GM10266 (cell line): ENCODE measurements around the gene CD84.

Experiments
- DNase-seq: peaks from one replicate; pipeline ENCODE4 v3.0.0; 2012; ENCODE audit errors: extremely low spot score
- TF ChIP-seq, protein P1 (sequence below): IDR thresholded peaks from 2 replicates; pipeline ENCODE4 v1.5.1; 2012; ENCODE audit warnings: mild to moderate bottlenecking, low read depth; ENCODE audit not compliant: control insufficient read depth, insufficient read depth; ENCODE audit errors: missing control alignments

The CD84 gene

DNA sequence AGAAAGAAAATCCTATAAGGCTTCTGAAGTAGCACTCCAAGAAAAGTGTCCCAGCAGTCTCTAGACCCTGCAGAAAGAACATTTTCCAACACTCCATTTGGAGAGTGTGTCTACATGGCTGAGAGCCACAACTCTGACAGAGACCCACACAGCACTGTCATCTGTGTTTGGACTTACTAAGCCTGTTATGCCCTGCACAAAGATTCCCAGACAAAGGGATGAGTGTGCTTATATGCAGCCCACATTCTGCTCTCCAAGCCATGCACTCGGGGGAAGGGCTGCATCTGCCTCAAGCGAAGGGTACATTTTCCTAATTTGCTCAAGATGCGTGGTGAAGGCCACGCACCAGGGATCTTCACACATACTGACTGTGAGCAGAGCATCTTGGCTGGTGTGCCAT is 31.9 kb downstream of the CD84 start:
- TF ChIP-seq, protein P1, sequence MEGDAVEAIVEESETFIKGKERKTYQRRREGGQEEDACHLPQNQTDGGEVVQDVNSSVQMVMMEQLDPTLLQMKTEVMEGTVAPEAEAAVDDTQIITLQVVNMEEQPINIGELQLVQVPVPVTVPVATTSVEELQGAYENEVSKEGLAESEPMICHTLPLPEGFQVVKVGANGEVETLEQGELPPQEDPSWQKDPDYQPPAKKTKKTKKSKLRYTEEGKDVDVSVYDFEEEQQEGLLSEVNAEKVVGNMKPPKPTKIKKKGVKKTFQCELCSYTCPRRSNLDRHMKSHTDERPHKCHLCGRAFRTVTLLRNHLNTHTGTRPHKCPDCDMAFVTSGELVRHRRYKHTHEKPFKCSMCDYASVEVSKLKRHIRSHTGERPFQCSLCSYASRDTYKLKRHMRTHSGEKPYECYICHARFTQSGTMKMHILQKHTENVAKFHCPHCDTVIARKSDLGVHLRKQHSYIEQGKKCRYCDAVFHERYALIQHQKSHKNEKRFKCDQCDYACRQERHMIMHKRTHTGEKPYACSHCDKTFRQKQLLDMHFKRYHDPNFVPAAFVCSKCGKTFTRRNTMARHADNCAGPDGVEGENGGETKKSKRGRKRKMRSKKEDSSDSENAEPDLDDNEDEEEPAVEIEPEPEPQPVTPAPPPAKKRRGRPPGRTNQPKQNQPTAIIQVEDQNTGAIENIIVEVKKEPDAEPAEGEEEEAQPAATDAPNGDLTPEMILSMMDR = no peak
- no peak for DNase-seq

DNA sequence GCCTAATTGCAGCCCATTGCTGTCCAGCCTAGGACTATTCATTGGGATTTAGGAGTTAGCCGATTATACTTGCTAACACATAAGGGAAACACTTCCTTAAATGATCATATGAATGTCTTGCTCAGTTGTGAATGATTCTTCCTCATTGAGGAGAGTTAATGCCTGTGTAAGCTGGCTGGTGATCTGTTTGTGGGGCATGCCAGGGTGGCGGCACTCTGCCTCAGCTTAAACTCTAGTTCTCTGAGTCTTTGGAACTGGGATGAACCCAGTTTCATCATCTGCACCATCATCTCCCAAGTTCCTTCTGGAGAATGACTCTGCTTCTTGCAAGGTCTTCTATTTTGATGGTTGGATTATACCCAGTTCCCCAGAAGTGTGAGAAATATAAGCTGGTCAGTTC is 32.4 kb downstream of the CD84 start:
- no peak for DNase-seq
- TF ChIP-seq, protein P1 = no peak

DNA sequence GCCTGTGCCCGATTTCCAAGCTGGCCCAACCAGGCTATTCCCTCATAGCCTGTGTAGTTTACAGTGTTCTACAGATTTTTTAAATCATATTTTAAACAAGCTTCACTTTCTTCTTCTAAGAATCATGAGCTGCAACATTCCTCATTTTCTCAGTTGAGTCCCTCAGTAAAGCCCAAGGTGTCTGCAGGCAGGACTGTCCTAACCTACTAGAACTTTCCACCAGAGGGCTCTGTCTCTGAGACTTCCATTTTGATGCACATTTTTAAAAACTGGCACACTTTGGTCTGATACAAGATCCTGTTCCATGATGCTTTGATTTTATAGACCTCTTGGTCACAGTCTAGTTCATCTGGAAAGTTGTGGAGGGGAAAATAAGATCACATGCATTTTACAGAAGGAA is 34.6 kb downstream of the CD84 start:
- TF ChIP-seq, protein P1 = peak; percentile 59
- no peak for DNase-seq

DNA sequence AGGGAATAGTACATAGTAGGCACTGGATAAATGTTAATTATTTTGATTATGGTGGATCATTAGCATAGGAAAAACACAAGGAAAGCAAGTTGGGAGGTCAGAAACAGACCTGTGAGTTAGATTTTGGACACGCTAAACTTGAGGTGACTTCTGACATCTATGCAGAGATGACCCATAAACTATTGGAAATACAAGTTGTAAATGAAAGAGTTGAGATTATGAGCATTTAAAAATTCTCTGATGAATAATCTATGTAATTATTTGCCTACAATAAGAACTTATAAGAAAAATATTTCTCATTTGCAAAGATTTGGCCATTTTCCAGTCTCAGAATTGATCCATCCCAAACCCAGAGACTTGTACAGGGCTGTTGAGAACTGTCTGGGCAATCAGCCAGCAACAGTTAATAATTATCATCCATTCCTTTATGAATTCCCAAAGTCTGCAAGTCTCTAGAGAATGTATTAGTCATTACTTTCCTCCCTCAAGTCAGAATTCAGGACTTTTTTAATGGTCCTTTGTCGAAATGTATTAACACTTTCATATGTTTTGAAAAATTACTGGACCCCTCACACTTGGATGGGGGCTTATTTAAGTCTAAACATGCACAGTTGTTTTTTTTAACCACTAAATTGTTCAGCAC is 36.9 kb downstream of the CD84 start:
- TF ChIP-seq, protein P1 = no peak
- DNase-seq = no peak

DNA sequence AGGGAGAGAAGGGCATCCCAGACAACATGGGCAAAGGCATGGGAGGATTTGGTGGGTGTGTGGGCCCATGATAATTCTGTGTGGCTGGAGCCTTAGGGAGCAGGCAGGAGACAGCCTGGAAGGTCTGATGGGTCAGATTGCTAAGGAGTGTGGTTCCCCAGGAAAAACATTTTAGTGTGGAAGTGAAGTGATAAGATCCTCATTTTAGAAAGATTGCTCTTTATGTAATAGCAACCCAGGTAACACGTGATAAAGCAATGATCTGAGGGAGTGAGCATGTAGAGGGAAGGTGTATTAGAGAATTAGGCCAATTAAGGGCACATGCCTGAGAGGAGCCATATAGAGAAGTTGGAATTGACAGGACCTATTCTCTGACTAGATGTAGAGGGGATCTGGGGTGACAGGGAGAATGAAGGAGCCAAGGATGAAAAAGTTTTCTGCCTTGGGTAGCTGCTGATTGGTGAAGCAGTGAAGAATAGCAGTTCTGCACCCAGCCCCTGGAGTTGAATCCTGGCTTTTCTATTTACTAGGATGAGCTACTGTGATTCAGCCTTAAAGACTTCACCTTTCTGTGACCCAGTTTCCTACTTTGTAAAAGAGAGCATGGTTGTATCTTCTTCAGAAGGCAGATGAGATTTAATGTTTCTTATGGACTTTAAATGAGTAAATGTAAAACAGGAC is 37.5 kb downstream of the CD84 start:
- TF ChIP-seq, protein P1 = no peak
- DNase-seq = no peak

DNA sequence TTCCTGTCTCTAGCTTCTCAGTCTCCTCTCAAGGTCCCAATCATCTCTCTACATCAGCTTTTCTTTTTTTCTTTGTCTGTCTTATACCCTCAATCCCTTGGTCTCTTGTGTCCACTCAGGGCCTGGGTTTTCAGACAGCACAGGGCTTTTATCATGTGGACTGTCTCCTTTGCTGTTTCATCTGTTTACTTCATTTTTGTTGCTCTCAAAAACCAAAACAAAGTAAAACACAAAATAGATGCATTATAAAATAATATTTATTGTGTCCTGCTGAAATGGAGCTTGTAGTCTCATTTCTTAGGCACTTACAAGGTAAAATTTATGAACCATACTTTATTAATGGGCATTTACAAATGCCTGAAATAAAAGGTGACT is 38.5 kb downstream of the CD84 start:
- DNase-seq = no peak
- TF ChIP-seq, protein P1 = no peak
